Activated naive CD4-positive, alpha-beta T cell treated with anti-CD3 and anti-CD28 coated beads, Interleukin-2, amount 50 U/mL, for 72 hours (primary cell): ENCODE results near the gene FLNC. TPM values are rescaled to one million over a fixed set of nuclear protein-coding genes. Genes with fewer than 3 reads are reported as not detected.

Experiments used
- ATAC-seq, 2 donors: fragments of 150-1000 bp; cut with Tn5 transposase; 2 replicates each; pipeline ENCODE4 v1.10.0; 2021; ENCODE audit warnings: mild to moderate bottlenecking in 2 of 2, moderate library complexity in 2 of 2
- DNase-seq, 2 donors: peaks; one replicate each; pipeline ENCODE4 v3.0.0; 2021 to 2022; ENCODE audit warnings: low spot score in 2 of 2
- H3K27ac Mint-ChIP-seq, 2 donors: one replicate each; pipeline ENCODE4 v1.8.0; 2022; ENCODE audit warnings: mild to moderate bottlenecking in 2 of 2, mixed read lengths in 2 of 2
- H3K36me3 Mint-ChIP-seq, 2 donors: one replicate each; pipeline ENCODE4 v1.8.0; 2022; ENCODE audit warnings: mixed read lengths in 2 of 2
- H3K9me3 Mint-ChIP-seq, 2 donors: one replicate each; pipeline ENCODE4 v1.8.0; 2022; ENCODE audit warnings: mixed read lengths in 2 of 2
- total RNA-seq, 2 donors: library from RNA; stranded (reverse); gene quantifications; one replicate each; pipeline ENCODE4 v1.2.3, GENCODE V29; 2022

FLNC gene
- total RNA-seq, 2 donors from 2014 or later = 0.02 to 0.14 TPM

GRCh38 chr7:128861957-128862570 lies 31.9 kb downstream of the FLNC start:
- Mint-ChIP-seq H3K36me3 (peaks cover 12 to 18% of the 10 kb centered on the region in 2 donors), H3K9me3 (no peaks in the 10 kb centered on the region), H3K27ac (peak overlapping the region; percentile 88 to 99)
- DNase-seq = no peak
- ATAC-seq = no peak

- H3K9me3 Mint-ChIP-seq = no peaks in the 10 kb centered on the region
- peak within 1 kb of the TSS; percentile 88 to 99 for H3K27ac Mint-ChIP-seq
- DNase-seq (peak; percentile 99 to 100), ATAC-seq (peak; percentile 91 to 94)
- peaks cover 12 to 18% of the 10 kb centered on the region in 2 donors for H3K36me3 Mint-ChIP-seq
Observed at GRCh38 chr7:128862571-128863432, 32.6 kb downstream of the FLNC start, which contains the start of gene ATP6V1F. TSS of gene ATP6V1F (plus strand) at chr7:128862856. CDS start at chr7:128862905, 49 bp downstream.

DNA sequence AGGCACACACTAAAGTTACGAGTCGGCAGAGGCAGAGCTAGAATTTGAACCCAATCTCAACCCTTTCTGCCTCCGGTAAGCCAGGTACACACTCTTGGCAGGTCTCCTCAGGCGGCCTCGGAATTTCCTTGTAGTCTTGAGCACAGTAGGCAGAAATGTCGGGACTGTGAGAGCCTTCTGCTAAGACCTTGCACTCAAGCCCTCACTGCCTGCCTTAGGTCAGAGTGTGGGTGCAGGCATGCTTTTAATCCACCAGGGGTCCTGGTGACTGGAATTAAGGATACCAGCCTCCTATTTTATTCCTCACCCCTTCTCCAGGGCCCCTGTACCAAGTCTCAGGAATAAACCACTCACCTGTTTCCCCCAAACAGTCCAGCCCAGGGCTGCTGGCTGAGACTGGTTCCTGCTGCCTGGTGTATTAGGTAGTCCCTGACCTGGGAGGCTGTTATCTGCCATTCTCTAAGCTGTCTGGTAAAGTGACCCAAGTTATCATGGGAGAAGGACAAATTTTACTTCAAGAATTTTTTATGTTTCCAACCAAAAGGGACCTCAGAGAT lies 33.3 kb downstream of the FLNC start:
- DNase-seq (peak in 1 of 2 donors; percentile 55), ATAC-seq (peak; percentile 30 to 53)
- Mint-ChIP-seq H3K36me3 (peaks cover 12 to 18% of the 10 kb centered on the region in 2 donors), H3K27ac (peak overlapping the region; percentile 88 to 99), H3K9me3 (no peaks in the 10 kb centered on the region)

DNA sequence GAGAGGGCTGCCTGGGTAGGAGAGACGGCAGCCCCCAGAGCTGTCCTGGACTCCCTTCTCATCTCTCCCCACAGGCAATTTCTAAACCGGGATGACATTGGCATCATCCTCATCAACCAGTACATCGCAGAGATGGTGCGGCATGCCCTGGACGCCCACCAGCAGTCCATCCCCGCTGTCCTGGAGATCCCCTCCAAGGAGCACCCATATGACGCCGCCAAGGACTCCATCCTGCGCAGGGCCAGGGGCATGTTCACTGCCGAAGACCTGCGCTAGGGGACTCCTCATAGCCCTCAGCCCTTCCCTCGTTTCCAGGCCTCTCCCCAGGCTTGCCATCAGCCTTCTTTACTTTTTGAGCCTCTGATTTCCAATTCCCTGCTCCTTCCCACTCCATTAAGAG lies 35.1 kb downstream of the FLNC start:
- H3K27ac Mint-ChIP-seq = no peak overlapping the region

DNA sequence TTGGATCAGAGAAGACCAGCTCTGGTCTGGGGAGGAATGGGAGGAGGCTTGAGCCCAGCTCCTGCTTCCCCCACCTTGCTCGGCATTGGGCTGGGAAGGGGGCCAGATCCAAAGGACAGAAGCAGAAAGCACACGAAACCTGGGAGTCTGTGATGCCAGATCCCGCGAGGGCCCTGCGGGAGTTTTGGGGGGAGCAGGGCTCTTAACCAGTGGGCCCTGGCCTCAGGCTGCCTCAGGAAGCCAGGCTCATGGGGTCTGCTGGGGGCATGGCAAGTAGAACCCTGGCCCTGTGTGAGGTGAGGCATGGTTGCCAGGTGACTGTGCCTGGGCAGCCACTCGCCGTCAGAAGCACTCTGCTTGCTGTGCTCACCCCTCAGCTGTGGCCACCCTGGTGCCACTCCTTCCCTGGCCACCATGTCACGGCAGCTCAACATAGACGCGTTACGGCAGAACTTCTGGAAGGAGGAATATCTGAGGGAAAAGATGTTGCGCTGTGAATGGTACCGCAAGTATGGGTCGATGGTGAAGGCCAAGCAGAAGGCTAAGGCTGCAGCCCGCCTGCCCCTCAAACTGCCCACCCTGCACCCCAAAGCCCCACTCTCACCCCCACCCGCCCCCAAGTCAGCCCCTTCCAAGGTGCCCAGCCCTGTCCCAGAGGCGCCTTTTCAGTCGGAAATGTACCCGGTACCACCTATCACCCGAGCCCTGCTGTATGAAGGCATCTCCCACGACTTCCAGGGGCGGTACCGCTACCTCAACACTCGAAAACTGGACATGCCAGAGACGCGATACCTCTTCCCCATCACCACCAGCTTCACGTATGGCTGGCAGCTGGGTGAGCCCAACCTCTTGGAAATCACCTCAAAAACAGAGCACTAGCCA lies 36.0 kb downstream of the FLNC start:
- Mint-ChIP-seq H3K9me3 (no peaks in the 10 kb centered on the region), H3K36me3 (peaks cover 12 to 18% of the 10 kb centered on the region in 2 donors), H3K27ac (no peak overlapping the region)
- DNase-seq (no peak), ATAC-seq (no peak)

More for the DNA sequence above, 35.1 kb downstream of the FLNC start:
- peaks cover 12 to 18% of the 10 kb centered on the region in 2 donors for H3K36me3 Mint-ChIP-seq
- DNase-seq (no peak), ATAC-seq (no peak)
- no peaks in the 10 kb centered on the region for H3K9me3 Mint-ChIP-seq

DNA sequence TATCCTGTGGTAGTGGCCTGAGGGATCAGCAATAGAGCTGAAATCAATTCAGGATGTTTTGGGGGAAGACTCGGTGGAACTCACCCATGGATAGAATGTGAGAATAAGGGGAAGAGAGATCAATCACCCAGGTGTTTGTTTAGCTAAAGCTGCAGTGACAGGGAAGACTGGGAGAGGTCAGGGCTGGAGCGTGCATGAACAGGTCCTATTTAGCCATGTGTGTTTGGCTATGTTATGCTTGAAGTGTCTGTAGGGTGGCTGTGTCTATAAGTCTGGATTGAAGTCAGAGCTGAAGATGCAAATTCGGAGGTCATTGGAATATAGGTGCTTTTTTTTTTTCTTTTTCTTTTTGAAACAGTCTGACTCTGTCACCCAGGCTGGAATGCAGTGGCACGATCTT lies 37.0 kb downstream of the FLNC start:
- ATAC-seq = no peak
- no peak overlapping the region for H3K27ac Mint-ChIP-seq
- no peaks in the 10 kb centered on the region for H3K9me3 Mint-ChIP-seq
- no peak for DNase-seq
- peaks cover 12 to 16% of the 10 kb centered on the region in 2 donors for H3K36me3 Mint-ChIP-seq

DNA sequence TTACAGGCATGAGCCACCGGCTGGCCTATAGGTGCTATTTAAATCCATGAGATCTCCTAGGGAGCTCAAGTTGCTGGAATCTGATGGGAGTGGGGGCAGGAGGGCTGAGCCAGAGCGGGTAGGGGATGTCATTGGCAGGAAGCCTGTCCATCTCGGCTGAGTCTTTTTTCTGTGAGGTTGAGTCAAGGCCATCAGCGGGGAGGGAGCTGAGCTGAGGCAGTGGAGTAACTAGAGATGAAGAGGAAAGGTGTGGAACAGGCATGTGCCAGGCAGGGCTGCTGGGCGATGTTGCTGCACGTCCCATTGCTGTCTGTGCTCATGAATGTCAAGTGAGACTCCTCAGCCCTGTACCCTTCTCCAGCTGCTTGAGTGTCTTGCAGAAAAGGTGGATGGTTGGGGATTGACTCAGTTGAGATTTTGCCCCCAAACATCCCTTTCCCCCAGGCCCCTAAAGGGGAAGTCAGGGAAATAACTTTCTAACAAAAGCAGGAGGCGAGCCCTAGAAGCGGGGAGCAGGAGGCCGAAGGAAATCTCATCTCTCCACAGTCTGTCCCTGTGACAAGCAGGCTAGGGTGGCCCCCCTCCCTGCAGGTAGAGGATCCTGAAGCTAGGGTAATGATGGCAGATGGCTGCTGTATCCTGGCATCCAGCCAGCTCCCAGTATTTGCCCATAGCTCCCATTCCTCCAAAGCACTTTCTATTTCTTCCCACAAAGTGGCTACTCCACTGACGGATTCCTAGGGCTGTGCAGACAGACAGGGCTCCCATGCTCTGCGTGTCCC lies 37.8 kb downstream of the FLNC start:
- no peak for DNase-seq
- no peak for ATAC-seq
- Mint-ChIP-seq H3K27ac (no peak overlapping the region), H3K9me3 (no peaks in the 10 kb centered on the region), H3K36me3 (peaks cover 7 to 8% of the 10 kb centered on the region in 2 donors)

DNA sequence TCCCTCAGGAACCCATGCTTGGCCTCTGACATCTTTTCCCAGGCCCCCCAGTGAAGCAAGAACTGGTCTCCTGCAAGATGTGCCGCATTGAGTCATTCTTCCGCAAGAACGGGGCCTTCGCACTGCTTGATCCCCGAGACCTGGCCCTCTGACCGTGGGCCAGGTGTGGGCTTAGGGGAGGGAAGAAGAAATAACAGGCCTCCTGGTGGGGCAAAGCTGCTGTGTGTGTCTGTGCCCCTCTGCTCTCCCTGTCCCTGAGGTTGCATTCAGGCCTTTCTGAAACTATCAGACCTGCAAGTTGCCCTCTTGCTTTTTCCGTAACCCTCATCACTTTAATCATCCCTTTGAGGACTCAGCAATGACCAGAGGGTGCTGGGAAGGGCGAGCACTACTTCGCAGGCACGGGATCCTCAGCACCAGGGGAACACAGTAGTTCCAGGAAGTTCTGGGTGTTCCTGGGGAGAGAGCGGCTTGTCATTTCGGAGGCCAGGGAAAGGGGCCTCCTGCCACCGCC lies 38.5 kb downstream of the FLNC start:
- ATAC-seq = peak in 1 of 2 donors; percentile 4
- no peak for DNase-seq
- Mint-ChIP-seq H3K27ac (no peak overlapping the region), H3K9me3 (no peaks in the 10 kb centered on the region), H3K36me3 (peaks cover 6 to 7% of the 10 kb centered on the region in 2 donors)

- ATAC-seq (peak; percentile 85 to 89), DNase-seq (peak in 1 of 2 donors; percentile 52)
- Mint-ChIP-seq H3K9me3 (no peaks in the 10 kb centered on the region), H3K27ac (no peak overlapping the region), H3K36me3 (peaks cover 6 to 7% of the 10 kb centered on the region in 2 donors)
Observed at GRCh38 chr7:128869138-128869943, 39.1 kb downstream of the FLNC start.

- DNase-seq (no peak), ATAC-seq (peak; percentile 43 to 56)
- H3K9me3 Mint-ChIP-seq = no peaks in the 10 kb centered on the region
- peaks cover 6 to 7% of the 10 kb centered on the region in 2 donors for H3K36me3 Mint-ChIP-seq
- H3K27ac Mint-ChIP-seq = no peak overlapping the region
Observed at GRCh38 chr7:128869944-128870285, 39.7 kb downstream of the FLNC start.

DNA sequence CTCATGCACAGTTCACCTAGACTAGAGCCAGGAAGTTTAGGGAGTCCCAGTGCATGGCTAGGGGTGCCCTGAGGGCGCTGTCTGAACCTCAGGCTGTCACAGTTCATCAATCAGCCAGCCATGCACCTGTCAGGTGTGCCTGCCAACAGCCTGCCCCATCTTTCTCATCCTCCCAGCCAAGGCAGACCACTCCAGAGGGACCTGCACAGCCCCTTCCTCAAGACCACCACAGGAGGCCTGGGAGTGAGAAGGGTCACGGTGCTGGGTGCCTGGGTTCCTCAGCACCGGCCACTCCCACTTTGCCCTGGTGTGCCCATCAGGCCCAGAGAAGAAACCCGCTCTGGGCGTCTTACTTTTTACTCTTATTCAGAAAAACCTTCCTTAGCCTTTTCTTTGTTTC lies 40.8 kb downstream of the FLNC start:
- no peak for DNase-seq
- no peak overlapping the region for H3K27ac Mint-ChIP-seq
- no peaks in the 10 kb centered on the region for H3K9me3 Mint-ChIP-seq
- H3K36me3 Mint-ChIP-seq = no peaks in the 10 kb centered on the region
- ATAC-seq = no peak

DNA sequence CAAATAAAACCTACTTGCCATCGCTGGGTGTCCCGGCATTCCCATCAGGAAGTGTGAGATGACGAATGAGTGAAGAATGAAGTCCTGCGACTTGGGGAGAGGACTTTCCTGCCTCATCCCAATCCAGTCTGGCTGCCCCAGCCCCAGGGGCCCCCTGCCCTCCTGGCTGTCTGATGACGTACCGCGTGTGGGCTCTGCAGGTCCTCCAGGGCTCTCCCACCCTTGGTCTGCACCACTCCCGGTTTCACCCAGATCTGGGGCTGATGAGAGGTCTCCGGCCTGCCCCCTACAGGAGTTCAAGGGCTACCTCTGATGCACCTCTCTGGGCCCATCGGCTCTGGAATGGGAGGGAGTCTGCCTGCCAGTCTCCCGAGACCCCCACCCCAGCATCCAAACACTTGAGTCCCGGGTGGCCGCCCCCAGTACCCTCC lies 42.2 kb downstream of the FLNC start:
- DNase-seq = no peak
- ATAC-seq = no peak
- H3K36me3 Mint-ChIP-seq = no peaks in the 10 kb centered on the region
- no peaks in the 10 kb centered on the region for H3K9me3 Mint-ChIP-seq
- H3K27ac Mint-ChIP-seq = no peak overlapping the region

DNA sequence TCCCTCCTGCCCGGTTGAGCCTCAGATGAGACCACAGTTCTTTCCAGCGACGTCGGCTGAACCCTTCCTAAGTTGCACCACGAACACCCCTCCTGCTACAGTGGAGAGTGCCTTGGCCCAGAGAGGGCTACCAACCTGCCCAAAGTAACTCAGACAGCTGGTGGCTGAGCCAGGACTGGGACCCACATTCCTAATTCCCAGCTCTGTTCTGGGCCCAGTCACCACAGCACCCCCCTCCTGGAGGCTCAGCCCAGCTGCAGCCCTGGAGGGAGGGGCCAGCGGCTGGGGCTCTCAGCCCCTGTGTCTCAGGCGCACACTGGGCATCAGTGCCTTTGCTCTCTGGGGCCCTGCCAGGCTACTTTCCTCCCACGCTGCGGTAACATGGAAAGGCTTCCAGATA lies 43.0 kb downstream of the FLNC start:
- Mint-ChIP-seq H3K27ac (no peak overlapping the region), H3K9me3 (no peaks in the 10 kb centered on the region), H3K36me3 (no peaks in the 10 kb centered on the region)
- ATAC-seq = no peak
- no peak for DNase-seq

DNA sequence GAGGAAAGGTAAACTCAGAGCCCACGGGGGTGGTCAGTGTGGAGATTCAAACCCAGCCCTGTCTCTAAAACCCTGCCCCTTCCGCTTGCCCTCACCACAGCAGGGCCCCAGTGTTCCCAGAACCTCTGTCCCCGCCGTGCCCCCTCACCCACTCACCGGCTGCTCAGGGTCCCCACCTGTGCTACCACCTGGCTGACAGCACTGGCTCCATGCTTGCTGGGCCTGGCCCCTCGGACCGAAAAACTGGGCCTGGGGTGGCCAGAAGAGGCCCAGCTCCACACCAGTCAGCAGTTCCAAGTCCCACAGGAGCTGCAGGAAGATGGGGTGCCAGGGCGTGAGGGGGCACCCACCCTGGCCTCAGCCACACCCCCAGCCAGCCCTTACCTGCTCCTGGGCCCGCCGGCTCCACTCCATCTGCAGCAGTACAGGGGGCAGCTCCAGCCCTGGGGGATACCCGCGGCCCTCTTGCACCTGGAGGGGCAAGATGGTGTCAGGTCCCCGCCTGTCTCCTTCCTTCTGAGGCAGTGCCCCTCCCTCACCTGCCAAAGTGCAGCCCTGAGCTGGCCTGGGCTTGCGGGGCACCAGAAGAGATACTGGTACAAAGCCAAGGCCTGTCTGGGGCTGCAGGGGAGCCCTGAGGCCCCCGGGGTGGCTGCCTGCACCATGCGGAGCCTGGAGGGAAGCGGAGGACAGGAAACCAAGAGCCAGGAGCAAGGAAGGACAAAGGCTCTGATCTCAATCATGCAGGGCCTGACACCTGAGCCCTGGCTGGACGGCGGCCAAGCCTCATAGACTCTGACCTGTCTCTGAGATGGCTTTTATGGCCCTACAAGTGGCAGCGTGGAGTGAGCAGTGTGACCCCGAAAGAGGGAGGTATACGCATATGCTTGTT lies 44.2 kb downstream of the FLNC start:
- Mint-ChIP-seq H3K27ac (no peak overlapping the region), H3K36me3 (no peaks in the 10 kb centered on the region), H3K9me3 (no peaks in the 10 kb centered on the region)
- ATAC-seq (no peak), DNase-seq (no peak)
